NCI-H460 (cell line): ENCODE measurements around the gene PMFBP1. TPM values are rescaled to one million over a fixed set of nuclear protein-coding genes. Genes with fewer than 3 reads are reported as not detected.

Experiments used
- DNase-seq: peaks from one replicate; pipeline ENCODE4 v3.0.0-alpha.2; 2016; ENCODE audit warnings: low read depth; ENCODE audit errors: extremely low read depth
- total RNA-seq: library from RNA; depleted of rRNA; stranded (reverse); fragments of >200 nt; shearing (Covaris generic); gene quantifications from 2 replicates; pipeline ENCODE4 v1.2.3, GENCODE V29; 2014; rRNA removed

The PMFBP1 gene
- total RNA-seq, 1 experiment from 2014 or later, result 1.4 TPM

- no peak for DNase-seq
Observed at GRCh38 chr16:72073560-72074230, 98.3 kb downstream of the PMFBP1 start.

GRCh38 chr16:72072514-72073342 is 99.2 kb downstream of the PMFBP1 start:
- DNase-seq, result no peak

Other genes with a start within 250 kb of the PMFBP1 start
- not detected in 2 replicates for gene PKD1L3, start 171.8 kb downstream of the PMFBP1 start, total RNA-seq
- 9.5 and 12.0 TPM in 2 replicates for gene DHODH, start 163.4 kb downstream of the PMFBP1 start, total RNA-seq
- gene HP, start 117.7 kb downstream of the PMFBP1 start, total RNA-seq, result not detected in 2 replicates
- not detected in 2 replicates for gene HPR, start 108.9 kb downstream of the PMFBP1 start, total RNA-seq
- 15.1 and 16.5 TPM in 2 replicates for gene TXNL4B, start 78.5 kb downstream of the PMFBP1 start, total RNA-seq
- 24.6 and 33.6 TPM in 2 replicates for gene DHX38, start 78.3 kb downstream of the PMFBP1 start, total RNA-seq